Neutrophil (primary cell): ENCODE measurements around the gene C16orf54.
"Not testable (repeated sequence)": the region's sequence is repeated elsewhere in the genome, so short reads cannot be mapped to it uniquely, and the experiment has no call there.

Source experiments
- H3K27ac ChIP-seq: fragments of 200-600 bp; sonication (generic); 2 replicates; pipeline ENCODE4 v1.5.1; 2016; ENCODE audit warnings: mild to moderate bottlenecking, moderate library complexity
- H3K27me3 ChIP-seq: fragments of 200-600 bp; sonication (generic); 2 replicates; pipeline ENCODE4 v1.6.0; 2016; ENCODE audit warnings: mild to moderate bottlenecking
- H3K36me3 ChIP-seq: fragments of 200-600 bp; sonication (generic); 2 replicates; pipeline ENCODE4 v1.5.1; 2017
- H3K4me1 ChIP-seq, 2 experiments: fragments of 200-600 bp in 1 of 2; sonication (generic) in 1 of 2; 1 replicate in 1 of 2; 2 replicates in 1 of 2; pipeline versions ENCODE4 v1.5.1 to v1.6.1; 2013 to 2016; ENCODE audit warnings: low read depth in 1 of 2, low read length in 1 of 2, mild to moderate bottlenecking in 1 of 2, moderate library complexity in 1 of 2; ENCODE audit not compliant: control insufficient read depth in 1 of 2, insufficient read depth in 1 of 2
- H3K4me3 ChIP-seq, 2 experiments: fragments of 200-600 bp in 1 of 2; sonication (generic) in 1 of 2; 1 replicate in 1 of 2; 2 replicates in 1 of 2; pipeline ENCODE4 v1.5.1; 2013 to 2016; ENCODE audit warnings: low read depth in 1 of 2, low read length in 1 of 2, mild to moderate bottlenecking in 1 of 2, moderate library complexity in 1 of 2
- H3K9me3 ChIP-seq: fragments of 200-600 bp; sonication (generic); 2 replicates; pipeline ENCODE4 v1.5.1; 2016
- CTCF ChIP-seq: fragments of 200-600 bp; sonication (generic); IDR thresholded peaks from 2 replicates; pipeline ENCODE4 v1.5.1; 2016; ENCODE audit warnings: antibody characterized with exemption

Gene C16orf54

GRCh38 chr16:29738514-29738913, 7.3 kb downstream of the C16orf54 start:
- Histone ChIP-seq H3K4me3 (no peak overlapping the region), H3K27ac (peak overlapping the region; percentile 72), H3K27me3 (no peaks in the 10 kb centered on the region), H3K9me3 (no peaks in the 10 kb centered on the region), H3K36me3 (peaks cover 25% of the 10 kb centered on the region), H3K4me1 (peaks cover 82 to 91% of the 10 kb centered on the region in 2 experiments)
- TF ChIP-seq CTCF = no peak

DNA sequence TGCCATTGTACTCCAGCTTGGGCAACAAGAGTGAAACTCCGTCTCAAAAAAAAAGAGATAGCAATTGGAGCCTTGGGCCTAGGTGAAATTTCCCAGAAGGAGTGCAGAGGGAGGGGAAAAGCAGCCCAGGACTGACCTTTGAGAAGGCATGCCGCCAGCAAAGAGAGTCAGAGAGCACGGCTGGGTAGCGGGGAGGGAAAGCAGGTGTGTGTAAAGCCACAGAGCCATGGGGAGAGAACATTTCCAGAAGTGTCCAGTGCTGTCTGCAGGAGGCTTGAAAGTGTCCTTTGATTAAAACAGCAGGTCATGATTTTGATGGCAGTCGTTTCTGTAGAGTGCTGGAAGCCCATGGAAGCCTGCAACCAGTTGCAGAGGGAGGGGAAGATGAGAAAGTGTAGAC, 8.1 kb downstream of the C16orf54 start:
- H3K9me3 ChIP-seq = no peaks in the 10 kb centered on the region
- peaks cover 74 to 83% of the 10 kb centered on the region in 2 experiments for H3K4me1 ChIP-seq
- TF ChIP-seq CTCF = no peak
- no peaks in the 10 kb centered on the region for H3K27me3 ChIP-seq
- no peak overlapping the region for H3K4me3 ChIP-seq
- peaks cover 17% of the 10 kb centered on the region for H3K36me3 ChIP-seq
- H3K27ac ChIP-seq = peak overlapping the region; percentile 72

- TF ChIP-seq CTCF = no peak
- Histone ChIP-seq H3K27me3 (no peaks in the 10 kb centered on the region), H3K27ac (peak overlapping the region; percentile 65), H3K4me3 (no peak overlapping the region), H3K9me3 (no peaks in the 10 kb centered on the region), H3K4me1 (peaks cover 65 to 73% of the 10 kb centered on the region in 2 experiments), H3K36me3 (peaks cover 7% of the 10 kb centered on the region)
These were observed 9.0 kb downstream of the C16orf54 start for GRCh38 chr16:29736764-29737163.

DNA sequence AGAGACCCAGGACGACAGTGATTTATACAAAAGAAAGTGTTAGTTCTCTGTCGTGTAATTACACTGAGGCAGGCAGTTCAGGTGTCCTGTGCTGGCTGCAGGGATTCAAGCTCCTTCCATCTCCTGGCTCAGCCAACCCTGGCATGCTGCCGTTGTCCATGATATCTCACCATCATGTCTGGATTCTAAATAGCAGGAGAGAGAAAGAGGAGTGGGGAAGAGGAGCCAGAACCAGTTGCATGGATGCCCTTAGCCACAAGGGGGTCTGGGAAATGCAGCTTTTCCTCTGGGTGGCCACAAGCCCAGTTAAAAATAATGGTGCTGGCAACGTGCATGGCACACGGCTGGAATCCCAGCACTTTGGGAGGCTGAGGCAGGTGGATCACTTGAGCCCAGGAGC, 9.7 kb downstream of the C16orf54 start:
- Histone ChIP-seq H3K36me3 (peaks cover under 1% of the 10 kb centered on the region), H3K4me1 (peaks cover 58 to 67% of the 10 kb centered on the region in 2 experiments), H3K27me3 (no peaks in the 10 kb centered on the region), H3K9me3 (no peaks in the 10 kb centered on the region), H3K27ac (peak overlapping the region; percentile 65), H3K4me3 (no peak overlapping the region)
- TF ChIP-seq CTCF = no peak

GRCh38 chr16:29734786-29735185, 11.0 kb downstream of the C16orf54 start:
- H3K4me3 ChIP-seq = no peak overlapping the region
- no peak for TF ChIP-seq CTCF
- H3K9me3 ChIP-seq = no peaks in the 10 kb centered on the region
- no peaks in the 10 kb centered on the region for H3K27me3 ChIP-seq
- peak overlapping the region; percentile 60 for H3K27ac ChIP-seq
- H3K36me3 ChIP-seq = no peaks in the 10 kb centered on the region
- peaks cover 45 to 54% of the 10 kb centered on the region in 2 experiments for H3K4me1 ChIP-seq

DNA sequence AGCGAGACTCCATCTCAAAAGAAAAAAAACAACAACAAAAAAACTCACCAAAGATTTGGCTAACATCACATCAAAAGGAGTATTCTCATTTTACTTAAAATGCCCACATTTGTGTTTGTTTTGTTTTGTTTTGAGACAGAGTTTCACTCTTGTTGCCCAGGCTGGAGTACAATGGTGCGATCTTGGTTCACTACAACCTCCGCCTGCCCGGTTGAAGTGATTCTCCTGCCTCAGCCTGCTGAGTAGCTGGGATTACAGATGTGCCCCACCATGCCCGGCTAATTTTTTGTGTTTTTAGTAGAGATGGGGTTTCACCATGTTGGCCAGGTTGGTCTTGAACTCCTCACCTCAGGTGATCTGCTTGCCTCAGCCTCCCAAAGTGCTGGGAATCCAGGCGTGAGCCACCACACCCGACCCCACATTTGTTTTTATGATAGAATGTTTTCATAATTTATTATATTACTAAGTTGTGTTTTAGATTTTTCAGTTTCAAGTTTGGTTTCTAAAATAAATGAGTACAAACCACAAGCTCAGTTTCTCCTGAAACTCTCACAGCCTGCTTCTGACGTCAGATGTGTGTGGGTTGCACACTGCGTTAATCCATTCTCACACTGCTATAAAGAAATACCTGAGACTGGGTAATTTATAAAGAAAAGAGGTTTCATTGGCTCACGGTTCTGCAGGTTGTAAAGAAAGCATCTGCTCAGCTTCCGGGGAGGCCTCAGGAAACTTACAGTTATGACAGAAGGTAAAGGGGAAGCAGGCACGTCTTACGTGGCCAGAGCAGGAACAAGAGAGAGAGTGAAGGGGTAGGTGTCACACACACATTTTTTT, 13.8 kb downstream of the C16orf54 start:
- not testable (repeated sequence) for H3K4me3 ChIP-seq, H3K27me3 ChIP-seq, H3K36me3 ChIP-seq, H3K9me3 ChIP-seq
- peak overlapping the region; percentile 74 for H3K27ac ChIP-seq
- H3K4me1 ChIP-seq = peaks cover 22 to 33% of the 10 kb centered on the region in 2 experiments
